GM12878 (cell line): Measurements from ENCODE around the gene LENEP.

ENCODE experiments used
- EGR1 ChIP-seq, 2 experiments: IDR thresholded peaks; 1 replicate in 1 of 2; 2 replicates in 1 of 2; pipeline ENCODE4 v1.6.1; 2011 to 2012; ENCODE audit warnings: low read depth in 2 of 2, low read length in 2 of 2, borderline replicate concordance in 1 of 2, mild to moderate bottlenecking in 1 of 2, moderate library complexity in 1 of 2
- EP300 ChIP-seq, 2 experiments: fragments of 150-350 bp in 1 of 2; IDR thresholded peaks; 2 replicates each; pipeline ENCODE4 v1.6.1; 2011 to 2012; ENCODE audit warnings: low read depth in 2 of 2, low read length in 2 of 2, borderline replicate concordance in 1 of 2, improper control_type of control experiment in 1 of 2, inconsistent platforms in 1 of 2; ENCODE audit not compliant: control insufficient read depth in 1 of 2
- IKZF1 ChIP-seq: fragments of 450-650 bp; conservative IDR thresholded peaks from 2 replicates; pipeline ENCODE4 v1.6.1; 2017; ENCODE audit warnings: antibody characterized with exemption, mild to moderate bottlenecking
- SP1 ChIP-seq: IDR thresholded peaks from one replicate; pipeline ENCODE4 v1.6.1; 2011; ENCODE audit warnings: low read depth, low read length
- TAF1 ChIP-seq: IDR thresholded peaks from 2 replicates; pipeline ENCODE4 v1.6.1; 2011; ENCODE audit warnings: mild to moderate bottlenecking, low read depth, low read length, borderline replicate concordance
- TF ChIP-seq, protein P1 (sequence below): IDR thresholded peaks from 2 replicates; pipeline ENCODE4 v1.6.1; 2012; ENCODE audit warnings: low read depth, low read length, improper control_type of control experiment

DNA sequence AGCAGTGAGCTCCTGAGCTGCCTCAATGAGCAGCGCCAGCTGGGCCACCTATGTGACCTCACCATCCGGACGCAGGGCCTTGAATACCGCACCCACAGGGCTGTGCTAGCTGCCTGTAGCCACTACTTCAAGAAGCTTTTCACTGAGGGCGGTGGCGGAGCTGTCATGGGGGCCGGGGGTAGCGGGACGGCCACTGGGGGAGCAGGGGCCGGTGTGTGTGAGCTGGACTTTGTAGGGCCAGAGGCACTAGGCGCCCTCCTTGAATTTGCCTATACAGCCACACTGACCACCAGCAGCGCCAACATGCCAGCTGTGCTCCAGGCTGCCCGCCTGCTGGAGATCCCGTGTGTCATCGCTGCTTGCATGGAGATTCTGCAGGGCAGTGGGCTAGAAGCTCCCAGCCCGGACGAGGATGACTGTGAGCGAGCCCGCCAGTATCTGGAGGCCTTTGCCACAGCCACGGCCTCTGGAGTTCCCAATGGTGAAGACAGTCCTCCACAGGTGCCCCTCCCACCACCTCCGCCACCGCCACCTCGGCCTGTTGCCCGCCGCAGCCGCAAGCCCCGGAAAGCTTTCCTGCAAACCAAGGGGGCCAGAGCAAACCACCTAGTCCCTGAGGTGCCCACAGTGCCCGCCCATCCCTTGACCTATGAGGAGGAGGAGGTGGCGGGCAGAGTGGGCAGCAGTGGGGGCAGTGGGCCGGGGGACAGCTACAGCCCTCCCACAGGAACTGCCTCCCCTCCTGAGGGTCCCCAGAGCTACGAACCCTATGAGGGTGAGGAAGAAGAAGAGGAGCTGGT is 21.5 kb downstream of the LENEP start:
- TF ChIP-seq, protein P1, sequence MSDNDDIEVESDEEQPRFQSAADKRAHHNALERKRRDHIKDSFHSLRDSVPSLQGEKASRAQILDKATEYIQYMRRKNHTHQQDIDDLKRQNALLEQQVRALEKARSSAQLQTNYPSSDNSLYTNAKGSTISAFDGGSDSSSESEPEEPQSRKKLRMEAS, result no peak
- TF ChIP-seq SP1 (no peak), EP300 (IDR thresholded peaks at IDR 0.05; ENCODE audit: borderline replicate concordance in 1 of 2, control insufficient read depth in 1 of 2, low read depth in 2 of 2, low read length in 2 of 2) (no peak), EGR1 (IDR thresholded peaks at IDR 0.05; ENCODE audit: borderline replicate concordance in 1 of 2, low read depth in 2 of 2, low read length in 2 of 2) (no peak), IKZF1 (no peak), TAF1 (no peak)
